Right lobe of liver (tissue), 4 donors: Measurements from ENCODE around the gene SUSD6.
"Not testable (repeated sequence)": the region's sequence is repeated elsewhere in the genome, so short reads cannot be mapped to it uniquely, and the experiment has no call there.

ENCODE experiments used
- CTCF ChIP-seq, 4 donors: fragments of 200-600 bp in 3 of 4; fragments of 450-650 bp in 1 of 4; IDR thresholded peaks; one replicate each; pipeline versions ENCODE4 v1.5.1 to v1.8.0; 2016 to 2022; ENCODE audit warnings: antibody characterized with exemption in 4 of 4, mild to moderate bottlenecking in 2 of 4
- POLR2A ChIP-seq: fragments of 450-650 bp; IDR thresholded peaks from one replicate; pipeline ENCODE4 v1.6.1; 2017; ENCODE audit warnings: antibody characterized with exemption, mild to moderate bottlenecking
- donor health status: DM: no; HTN: no; CAD: no.
- donor health status: DM: no; HTN: no; CAD: no.
- donor health status: DM: no; HTN: yes; CAD: no.

DNA sequence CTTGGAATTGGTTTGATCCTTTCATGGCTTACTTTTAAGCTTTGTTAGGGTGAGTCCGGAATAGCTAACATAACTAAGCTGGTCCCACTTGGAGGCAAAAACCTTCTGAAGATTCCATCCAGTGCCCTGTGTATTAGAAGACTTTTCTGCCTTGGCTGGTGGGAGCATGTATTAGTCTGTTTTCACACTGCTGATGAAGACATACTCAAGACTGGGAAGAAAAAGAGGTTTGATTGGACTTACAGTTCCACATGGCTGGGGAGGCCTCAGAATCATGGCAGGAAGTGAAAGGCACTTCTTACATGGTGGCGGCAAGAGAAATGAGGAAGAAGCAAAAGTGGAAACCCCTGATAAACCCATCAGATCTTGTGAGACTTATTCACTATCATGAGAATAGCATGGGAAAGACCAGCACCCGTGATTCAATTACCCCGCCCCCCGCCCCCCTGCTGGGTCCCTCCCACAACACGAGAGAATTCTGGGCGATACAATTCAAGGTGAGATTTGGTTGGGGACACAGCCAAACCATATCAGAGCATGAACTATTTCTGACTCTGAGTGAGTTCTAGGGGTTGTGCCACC, 30.9 kb downstream of the SUSD6 start:
- TF ChIP-seq CTCF (IDR thresholded peaks at IDR 0.05); POLR2A: not testable (repeated sequence)
